Activated CD4-positive, alpha-beta T cell treated with anti-CD3 and anti-CD28 coated beads for 4 hours (primary cell): ENCODE measurements around the gene SRSF3.
A peak's percentile ranks its signal among the peaks of the same experiment; 100 is the strongest.
"Not testable (repeated sequence)": the region's sequence is repeated elsewhere in the genome, so short reads cannot be mapped to it uniquely, and the experiment has no call there.

Experiments used
- DNase-seq, 2 donors: peaks; one replicate each; pipeline ENCODE4 v3.0.0-alpha.2; 2020

Gene SRSF3

GRCh38 chr6:36594029-36594815 lies at the start of gene SRSF3:
SRSF3 (plus strand) TSS chr6:36594362; CDS start chr6:36596763, 2,401 bp downstream.
- peak; percentile 94 to 95 for DNase-seq

DNA sequence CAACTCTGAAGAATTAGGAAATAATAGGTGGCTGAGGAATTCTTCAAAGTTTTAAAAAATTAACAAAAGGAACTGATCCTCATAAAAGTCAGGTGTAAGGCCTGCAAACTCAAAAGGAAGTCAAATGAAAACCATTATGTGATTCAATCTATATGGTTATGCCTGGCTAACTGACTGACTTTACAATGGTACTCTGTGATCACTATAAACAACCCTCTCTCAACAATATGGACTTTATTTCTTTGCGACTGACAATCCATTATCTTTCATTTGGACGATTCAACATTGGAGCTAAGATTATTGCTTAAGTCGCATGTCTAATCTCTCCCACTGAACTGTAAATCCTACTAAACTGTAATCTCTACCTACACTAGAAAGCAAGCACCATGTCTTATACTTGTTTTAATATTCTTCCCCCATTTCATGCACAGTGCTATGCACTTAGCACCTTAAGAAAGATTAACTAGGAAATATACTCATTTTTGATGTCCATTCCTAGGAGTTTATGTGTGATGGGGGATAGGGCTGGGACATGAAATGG lies 48.3 kb upstream of the SRSF3 start:
- no peak for DNase-seq

DNA sequence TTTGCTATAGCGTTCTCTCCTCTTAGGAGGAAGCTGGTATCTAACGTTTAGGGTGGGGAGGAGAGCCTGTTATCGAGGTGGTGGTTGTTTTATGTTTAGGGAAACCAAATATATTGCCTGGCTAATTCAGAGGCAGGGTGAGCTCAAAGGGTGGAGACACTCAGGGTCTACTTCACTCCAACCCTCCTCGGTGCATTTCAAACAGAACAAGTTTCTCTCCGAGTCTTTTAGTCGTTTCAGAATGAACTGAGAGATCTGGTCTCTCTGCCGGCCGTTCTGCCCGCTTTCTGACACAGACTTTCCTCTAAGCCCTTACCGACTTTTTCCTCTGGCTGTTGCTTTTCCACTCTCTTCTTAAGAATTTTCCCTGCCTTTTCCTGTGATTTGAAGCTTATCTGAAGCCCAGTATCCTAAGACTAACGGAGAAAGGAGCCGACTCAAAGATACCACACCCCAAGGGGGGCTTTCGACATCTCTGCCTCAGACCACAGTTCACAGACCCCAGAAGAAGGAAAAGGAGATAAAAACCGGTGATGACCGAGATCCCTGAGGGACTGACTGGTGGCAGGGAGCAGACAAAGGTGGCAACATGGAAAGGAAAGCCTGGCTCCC lies 47.7 kb upstream of the SRSF3 start:
- peak; percentile 18 to 19 for DNase-seq

GRCh38 chr6:36546920-36547645 lies 47.1 kb upstream of the SRSF3 start, which contains the start of gene STK38:
STK38 (minus strand) TSS chr6:36547479; CDS start chr6:36540202, 7,277 bp downstream.
- DNase-seq, result peak; percentile 91

- DNase-seq, result peak in 1 of 2 donors; percentile 7
Observed at GRCh38 chr6:36547646-36548400, 46.3 kb upstream of the SRSF3 start.

- DNase-seq, result no peak
Observed at GRCh38 chr6:36548401-36548743, 45.8 kb upstream of the SRSF3 start.

- DNase-seq, result no peak
Observed at GRCh38 chr6:36550473-36551000, 43.6 kb upstream of the SRSF3 start.

- no peak for DNase-seq
Observed at GRCh38 chr6:36555750-36556252, 38.4 kb upstream of the SRSF3 start.

DNA sequence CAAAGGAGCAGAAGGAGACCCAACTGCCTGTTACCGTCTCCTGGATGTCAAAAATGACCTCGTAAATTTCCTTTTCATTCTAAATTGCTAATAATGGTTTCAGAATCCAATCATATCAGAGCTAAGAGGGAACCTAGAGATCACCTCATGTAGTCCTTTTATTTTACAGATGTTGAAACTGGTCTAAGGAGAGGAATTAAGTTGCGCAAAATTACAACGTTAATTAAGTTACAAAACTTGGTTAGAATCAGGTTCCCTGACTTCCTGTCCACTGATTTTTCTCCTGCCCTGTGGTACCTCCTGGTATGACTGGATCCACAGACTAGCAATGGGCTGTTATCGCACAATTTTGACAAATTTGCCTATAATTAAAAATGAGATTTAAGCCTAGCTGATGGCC lies 37.9 kb upstream of the SRSF3 start:
- DNase-seq, result no peak

GRCh38 chr6:36559011-36559793 lies 35.0 kb upstream of the SRSF3 start:
- no peak for DNase-seq

GRCh38 chr6:36560822-36561221 lies 33.3 kb upstream of the SRSF3 start:
- DNase-seq, result no peak

- no peak for DNase-seq
Observed at GRCh38 chr6:36563237-36563927, 30.8 kb upstream of the SRSF3 start.

DNA sequence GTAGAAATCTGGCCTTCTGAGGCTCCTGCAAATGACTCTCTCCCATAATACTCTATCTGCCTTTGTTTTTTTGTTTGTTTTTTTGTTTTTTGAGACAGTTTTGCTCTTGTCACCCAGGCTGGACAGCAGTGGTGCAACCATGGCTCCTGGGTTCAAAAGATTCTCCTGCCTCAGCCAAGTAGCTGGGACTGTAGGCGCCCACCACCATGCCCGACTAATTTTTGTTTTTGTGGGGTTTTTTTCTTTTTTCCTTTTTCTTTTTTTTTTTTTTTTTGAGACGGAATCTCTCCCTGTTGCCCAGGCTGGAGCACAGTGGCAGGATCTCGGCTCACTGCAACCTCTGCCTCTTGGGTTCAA lies 30.3 kb upstream of the SRSF3 start:
- no peak for DNase-seq

DNA sequence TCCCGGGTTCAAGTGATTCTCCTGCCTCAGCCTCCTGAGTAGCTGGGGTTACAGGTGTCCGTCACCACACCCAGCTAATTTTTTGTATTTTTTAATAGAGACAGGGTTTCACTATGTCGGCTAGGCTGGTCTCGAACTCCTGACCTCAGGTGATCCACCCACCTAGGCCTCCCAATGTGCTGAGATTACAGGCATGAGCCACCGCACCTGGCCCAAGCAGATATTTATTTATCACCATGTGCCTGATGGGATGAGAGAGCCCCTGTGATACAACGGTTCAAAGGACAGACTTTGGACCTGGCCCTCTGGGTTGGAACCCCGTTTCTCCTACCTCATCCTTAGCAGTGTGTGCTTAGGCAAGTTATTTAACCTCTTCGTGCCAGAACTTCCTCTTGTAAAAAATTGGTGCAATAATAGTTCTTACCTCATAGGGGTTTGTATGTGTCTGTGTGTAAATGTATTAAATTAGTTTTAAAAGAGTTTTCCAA lies 27.7 kb upstream of the SRSF3 start:
- DNase-seq, result no peak

- DNase-seq, result no peak
Observed at GRCh38 chr6:36570264-36570663, 23.9 kb upstream of the SRSF3 start.

DNA sequence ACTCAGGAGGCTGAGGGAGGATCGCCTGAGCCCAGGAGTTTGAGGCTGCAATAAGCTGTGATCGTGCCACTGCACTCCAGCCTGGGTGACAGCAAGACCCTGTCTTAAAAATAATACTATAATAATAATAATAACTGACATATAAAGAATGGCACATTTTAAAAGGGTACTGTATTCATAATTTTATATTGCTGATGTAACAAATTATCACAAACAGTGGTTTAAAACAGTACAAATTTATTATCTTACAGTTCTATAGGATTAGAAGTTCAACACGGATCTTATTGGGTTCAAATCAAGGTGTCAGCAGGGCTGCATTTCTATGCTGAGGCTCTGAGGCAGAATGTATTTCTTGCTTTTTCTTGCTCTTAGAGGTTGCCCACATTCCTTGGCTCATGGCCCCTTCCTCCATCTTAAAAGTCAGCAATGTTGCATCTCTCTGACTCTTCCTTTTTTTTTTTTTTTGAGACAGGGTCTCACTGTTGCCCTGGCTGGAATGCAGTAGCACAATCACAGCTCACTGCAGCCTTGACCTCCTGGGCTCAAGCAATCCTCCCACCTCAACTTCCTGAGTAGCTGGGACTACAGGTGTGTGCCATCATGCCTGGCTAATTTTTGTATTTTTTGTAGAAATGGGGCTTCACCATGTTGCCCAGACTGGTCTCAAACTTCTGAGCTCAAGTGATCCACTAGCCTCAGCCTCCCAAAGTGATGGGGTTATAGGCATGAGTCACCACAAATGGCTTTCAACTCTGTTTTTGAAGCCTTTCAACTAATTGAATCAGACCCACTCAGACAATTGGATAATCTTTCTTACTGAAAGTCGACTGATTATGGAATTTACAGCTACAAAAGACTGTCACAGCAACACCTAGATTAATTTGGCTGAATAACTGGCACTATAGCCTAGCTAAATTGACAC lies 22.8 kb upstream of the SRSF3 start:
- no peak for DNase-seq

- not testable (repeated sequence) for DNase-seq
Observed at GRCh38 chr6:36572353-36573311, 21.5 kb upstream of the SRSF3 start.

DNA sequence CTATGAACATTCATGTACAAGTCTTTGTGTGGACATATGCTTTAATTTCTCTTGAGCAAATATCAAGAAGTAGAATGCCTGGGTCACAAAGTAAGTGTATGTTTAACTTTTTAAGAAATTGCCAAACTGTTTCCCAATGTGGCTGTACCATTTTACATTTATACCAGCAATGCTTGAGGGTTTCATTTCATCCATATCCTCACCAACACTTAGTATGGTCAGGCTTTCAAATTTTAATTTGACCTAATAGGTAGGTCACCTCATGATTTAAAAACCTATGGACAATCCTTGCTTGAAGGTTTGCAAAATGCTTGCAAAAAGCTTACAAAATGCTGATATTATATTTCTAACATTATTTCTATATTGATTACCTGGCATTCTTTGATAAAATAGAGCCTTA lies 19.5 kb upstream of the SRSF3 start:
- DNase-seq, result no peak
